HepG2 (cell line): Measurements from ENCODE around the gene ENPP7. TPM values are rescaled to one million over a fixed set of nuclear protein-coding genes. Genes with fewer than 3 reads are reported as not detected.
A peak's percentile ranks its signal among the peaks of the same experiment; 100 is the strongest.

ENCODE experiments used
- ASH2L ChIP-seq: fragments of 300-600, 200-600 bp; sonication (generic); IDR thresholded peaks from 2 replicates; pipeline ENCODE4 v1.7.0; 2017; ENCODE audit warnings: low read depth, mild to moderate bottlenecking, moderate library complexity, mixed read lengths, low read length; ENCODE audit not compliant: insufficient read length
- BRD4 ChIP-seq: sonication (generic); formaldehyde crosslinking; IDR thresholded peaks from 2 replicates; pipeline ENCODE4 v1.4.0; 2020; ENCODE audit warnings: missing genetic modification reagents
- CEBPB ChIP-seq: IDR thresholded peaks from 2 replicates; pipeline ENCODE4 v1.6.1; 2011; ENCODE audit warnings: low read depth, low read length, improper control_type of control experiment, borderline replicate concordance
- DPF2 ChIP-seq: sonication (generic); formaldehyde crosslinking; IDR thresholded peaks from 2 replicates; pipeline ENCODE4 v1.4.0; 2020; ENCODE audit warnings: mild to moderate bottlenecking, low read depth, missing genetic modification reagents, borderline replicate concordance
- GZF1 ChIP-seq: sonication (generic); formaldehyde crosslinking; IDR thresholded peaks from 2 replicates; pipeline ENCODE4 v1.5.1; 2020; ENCODE audit warnings: mild to moderate bottlenecking, missing genetic modification reagents
- HDAC1 ChIP-seq: sonication (generic); formaldehyde crosslinking; IDR thresholded peaks from 2 replicates; pipeline ENCODE4 v1.5.1; 2020; ENCODE audit warnings: mild to moderate bottlenecking, missing genetic modification reagents
- MIER3 ChIP-seq: IDR thresholded peaks from 2 replicates; pipeline ENCODE4 v1.6.1; 2016; ENCODE audit warnings: missing compliant biosample characterization, borderline replicate concordance
- NFKB2 ChIP-seq: sonication (generic); formaldehyde crosslinking; IDR thresholded peaks from 2 replicates; pipeline ENCODE4 v1.4.0; 2020; ENCODE audit warnings: missing genetic modification reagents, borderline replicate concordance
- SATB2 ChIP-seq: sonication (generic); formaldehyde crosslinking; IDR thresholded peaks from 2 replicates; pipeline ENCODE4 v1.5.0; 2020; ENCODE audit warnings: missing genetic modification reagents
- SIN3A ChIP-seq: IDR thresholded peaks from 2 replicates; pipeline ENCODE4 v1.6.1; 2011; ENCODE audit warnings: low read depth, mild to moderate bottlenecking, control low read depth, low read length, borderline replicate concordance
- SPEN ChIP-seq: sonication (generic); formaldehyde crosslinking; IDR thresholded peaks from 2 replicates; pipeline ENCODE4 v1.5.1; 2020; ENCODE audit warnings: low read depth, mild to moderate bottlenecking, missing genetic modification reagents
- TAF1 ChIP-seq: sonication (generic); formaldehyde crosslinking; IDR thresholded peaks from 2 replicates; pipeline ENCODE4 v1.4.0; 2020; ENCODE audit warnings: missing genetic modification reagents
- TCF12 ChIP-seq, 2 experiments: fragments of 450-650 bp in 1 of 2; sonication (generic) in 1 of 2; formaldehyde crosslinking in 1 of 2; IDR thresholded peaks; 2 replicates each; pipeline versions ENCODE4 v1.6.1 to v1.8.0; 2017 to 2022; ENCODE audit warnings: antibody characterized with exemption in 1 of 2, mild to moderate bottlenecking in 1 of 2, missing genetic modification reagents in 1 of 2, moderate library complexity in 1 of 2
- TERF1 ChIP-seq: sonication (generic); formaldehyde crosslinking; IDR thresholded peaks from 2 replicates; pipeline ENCODE4 v1.8.0; 2022; ENCODE audit warnings: mild to moderate bottlenecking, missing genetic modification reagents, moderate library complexity
- ZFP36L2 ChIP-seq: sonication (generic); formaldehyde crosslinking; IDR thresholded peaks from 2 replicates; pipeline ENCODE4 v1.4.0; 2020; ENCODE audit warnings: missing genetic modification reagents
- ZGPAT ChIP-seq: IDR thresholded peaks from 2 replicates; pipeline ENCODE4 v1.6.1; 2016; ENCODE audit warnings: mild to moderate bottlenecking
- ZMYM3 ChIP-seq: sonication (generic); formaldehyde crosslinking; IDR thresholded peaks from 2 replicates; pipeline ENCODE4 v1.5.1; 2020; ENCODE audit warnings: mild to moderate bottlenecking, missing genetic modification reagents
- ZNF589 ChIP-seq: sonication (generic); formaldehyde crosslinking; conservative IDR thresholded peaks from 2 replicates; pipeline ENCODE4 v1.8.0; 2022; ENCODE audit warnings: mild to moderate bottlenecking, moderate library complexity, missing genetic modification reagents
- ZNF614 ChIP-seq: IDR thresholded peaks from 2 replicates; pipeline ENCODE4 v1.6.1; 2018; ENCODE audit warnings: missing biosample characterization, missing genetic modification reagents, inconsistent platforms, borderline replicate concordance
- ZSCAN21 ChIP-seq: sonication (generic); formaldehyde crosslinking; IDR thresholded peaks from 2 replicates; pipeline ENCODE4 v1.8.0; 2022; ENCODE audit warnings: mild to moderate bottlenecking, missing genetic modification reagents, moderate library complexity, borderline replicate concordance
- polyA plus RNA-seq, 8 experiments: library from polyadenylated mRNA; depleted of rRNA in 3 of 8; stranded (reverse) in 7 of 8; unstranded in 1 of 8; fragments of >200 nt; fragmentation: Illumina TruSeq in 4 of 8; extraction: Trizol in 4 of 8; gene quantifications; 2 replicates each; pipeline versions ENCODE4 v1.2.1 to v1.2.3, GENCODE V29; 2011 to 2016; ENCODE audit warnings: low read depth in 4 of 8, missing spikeins in 1 of 8, mixed read lengths in 1 of 8; ENCODE audit not compliant: insufficient read depth in 1 of 8
- total RNA-seq, 5 experiments: library from RNA; depleted of rRNA; stranded (reverse); fragments of >200 nt; fragmentation: Illumina TruSeq; extraction: Trizol; gene quantifications; 2 replicates each; pipeline ENCODE4 v1.2.3, GENCODE V29; 2016; ENCODE audit warnings: low read depth in 1 of 5
- TF ChIP-seq, protein P1 (sequence below): sonication (generic); formaldehyde crosslinking; IDR thresholded peaks from 2 replicates; pipeline ENCODE4 v1.4.0; 2020; ENCODE audit warnings: missing genetic modification reagents

The ENPP7 gene
- total and polyA plus RNA-seq, 2 of the 13 experiments (the other 11 are each of a cell fraction or from before 2014, with no cell fraction given), result 1.1 to 2.2 TPM

DNA sequence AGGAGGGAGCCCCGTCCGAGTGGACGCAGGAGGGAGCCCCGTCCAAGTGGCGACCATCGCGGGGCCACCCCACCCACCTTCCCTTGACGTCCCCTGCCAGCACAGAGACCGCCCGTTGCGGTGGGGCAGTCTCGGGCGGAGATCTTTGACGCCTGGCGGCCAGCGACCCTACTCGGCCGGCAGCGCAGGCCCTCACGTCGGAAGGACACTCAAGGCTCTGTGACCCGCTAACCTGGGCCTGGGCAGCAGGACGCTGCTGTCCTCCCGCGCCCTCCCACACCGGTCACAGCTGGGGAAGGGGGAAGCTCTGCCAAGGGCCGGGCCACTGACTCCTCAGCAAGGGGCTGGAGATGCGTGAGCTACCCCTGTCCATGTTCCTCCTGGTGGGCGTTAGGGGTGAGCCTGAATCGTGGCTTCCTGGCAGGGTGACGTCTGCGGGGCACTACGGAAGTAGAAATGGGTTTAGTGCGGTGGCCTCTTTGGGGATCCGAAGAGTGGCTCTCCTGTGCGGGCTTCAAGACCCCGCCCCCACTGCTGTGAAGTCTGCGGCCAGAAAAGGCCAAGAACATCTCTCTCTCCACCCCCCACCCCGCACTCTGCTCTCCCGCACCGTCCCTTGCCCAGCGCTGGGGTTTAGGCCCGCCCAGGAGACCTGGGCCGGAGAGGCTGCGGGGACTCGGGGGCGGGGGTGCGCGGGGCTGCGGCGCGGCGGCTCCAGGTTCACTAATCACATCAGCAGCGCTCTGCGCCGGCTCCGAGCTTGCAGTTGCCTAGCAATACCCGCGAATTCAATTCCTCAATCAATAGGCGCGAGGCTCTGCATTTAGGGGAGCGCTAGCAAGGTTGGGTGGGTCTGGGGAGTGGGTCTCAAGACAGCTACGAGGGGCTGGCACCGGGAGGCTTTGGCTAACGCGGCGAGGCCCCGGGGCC lies 60.3 kb downstream of the ENPP7 start (continued):
- TF ChIP-seq HDAC1, result no peak
- no peak for TF ChIP-seq BRD4 (CRISPR knock-in tag)
- no peak for TF ChIP-seq SATB2
- TF ChIP-seq TAF1 (CRISPR knock-in tag), result no peak
- no peak; the same call in 1 of the 2 replicates for TF ChIP-seq ZMYM3 (CRISPR knock-in tag)
- no peak for TF ChIP-seq DPF2 (CRISPR knock-in tag)
- no peak for TF ChIP-seq SPEN
- TF ChIP-seq ZNF614 (CRISPR knock-in tag), result no peak
- TF ChIP-seq, protein P1, sequence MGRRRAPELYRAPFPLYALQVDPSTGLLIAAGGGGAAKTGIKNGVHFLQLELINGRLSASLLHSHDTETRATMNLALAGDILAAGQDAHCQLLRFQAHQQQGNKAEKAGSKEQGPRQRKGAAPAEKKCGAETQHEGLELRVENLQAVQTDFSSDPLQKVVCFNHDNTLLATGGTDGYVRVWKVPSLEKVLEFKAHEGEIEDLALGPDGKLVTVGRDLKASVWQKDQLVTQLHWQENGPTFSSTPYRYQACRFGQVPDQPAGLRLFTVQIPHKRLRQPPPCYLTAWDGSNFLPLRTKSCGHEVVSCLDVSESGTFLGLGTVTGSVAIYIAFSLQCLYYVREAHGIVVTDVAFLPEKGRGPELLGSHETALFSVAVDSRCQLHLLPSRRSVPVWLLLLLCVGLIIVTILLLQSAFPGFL (CRISPR knock-in tag), result 0 out of 2 replicates have a peak, but pooled peaks have one; percentile 16
- TF ChIP-seq CEBPB, result no peak
- no peak for TF ChIP-seq TCF12 (IDR thresholded peaks at IDR 0.05)
- no peak for TF ChIP-seq TCF12 (CRISPR knock-in tag; IDR thresholded peaks at IDR 0.05)
- TF ChIP-seq ZNF589 (CRISPR knock-in tag), result no peak
- TF ChIP-seq NFKB2, result no peak
- TF ChIP-seq ASH2L, result peak; percentile 27
- TF ChIP-seq MIER3 (CRISPR knock-in tag), result no peak
- no peak for TF ChIP-seq ZFP36L2 (CRISPR knock-in tag)
- TF ChIP-seq GZF1 (CRISPR knock-in tag), result no peak; the same call in 1 of the 2 replicates
- no peak for TF ChIP-seq SIN3A
- TF ChIP-seq TERF1 (CRISPR knock-in tag), result no peak
- TF ChIP-seq ZGPAT, result no peak
- TF ChIP-seq ZSCAN21 (CRISPR knock-in tag), result no peak
